DMS 273 (cell line): Measurements from ENCODE around the gene TCN2.
"Not testable (repeated sequence)": the region's sequence is repeated elsewhere in the genome, so short reads cannot be mapped to it uniquely, and the experiment has no call there.

Experiments
- DNase-seq: peaks from one replicate; lab custom pipeline; 2025; ENCODE audit not compliant: unreplicated experiment; lab: John Stamatoyannopoulos, UW

Gene TCN2

GRCh38 chr22:30643055-30643875 is 36.3 kb downstream of the TCN2 start:
- DNase-seq = no peak

DNA sequence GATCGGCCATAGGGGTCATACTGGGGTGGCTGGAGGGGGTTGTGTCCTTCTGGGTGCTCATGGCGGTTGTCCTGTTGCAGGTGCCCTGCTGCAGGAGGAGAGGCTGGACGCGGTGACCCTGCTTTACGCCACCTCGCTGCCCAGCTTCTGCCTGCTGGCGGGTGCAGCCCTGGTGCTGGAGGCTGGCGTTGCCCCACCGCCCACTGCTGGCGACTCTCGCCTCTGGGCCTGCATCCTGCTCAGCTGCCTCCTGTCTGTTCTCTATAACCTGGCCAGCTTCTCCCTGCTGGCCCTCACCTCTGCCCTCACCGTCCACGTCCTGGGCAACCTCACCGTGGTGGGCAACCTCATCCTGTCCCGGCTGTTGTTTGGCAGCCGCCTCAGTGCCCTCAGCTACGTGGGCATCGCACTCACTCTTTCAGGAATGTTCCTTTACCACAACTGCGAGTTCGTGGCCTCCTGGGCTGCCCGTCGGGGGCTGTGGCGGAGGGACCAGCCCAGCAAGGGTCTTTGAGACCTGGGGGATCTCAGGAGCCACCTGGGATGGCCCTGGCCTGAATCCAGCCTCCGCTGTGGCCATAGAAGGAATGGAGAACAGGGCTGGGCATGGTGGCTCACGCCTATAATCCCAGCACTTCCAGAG is 39.7 kb downstream of the TCN2 start:
- no peak for DNase-seq

- DNase-seq = no peak
Measured at GRCh38 chr22:30647536-30647935, 40.6 kb downstream of the TCN2 start.

GRCh38 chr22:30648825-30649224 is 41.9 kb downstream of the TCN2 start:
- no peak for DNase-seq

DNA sequence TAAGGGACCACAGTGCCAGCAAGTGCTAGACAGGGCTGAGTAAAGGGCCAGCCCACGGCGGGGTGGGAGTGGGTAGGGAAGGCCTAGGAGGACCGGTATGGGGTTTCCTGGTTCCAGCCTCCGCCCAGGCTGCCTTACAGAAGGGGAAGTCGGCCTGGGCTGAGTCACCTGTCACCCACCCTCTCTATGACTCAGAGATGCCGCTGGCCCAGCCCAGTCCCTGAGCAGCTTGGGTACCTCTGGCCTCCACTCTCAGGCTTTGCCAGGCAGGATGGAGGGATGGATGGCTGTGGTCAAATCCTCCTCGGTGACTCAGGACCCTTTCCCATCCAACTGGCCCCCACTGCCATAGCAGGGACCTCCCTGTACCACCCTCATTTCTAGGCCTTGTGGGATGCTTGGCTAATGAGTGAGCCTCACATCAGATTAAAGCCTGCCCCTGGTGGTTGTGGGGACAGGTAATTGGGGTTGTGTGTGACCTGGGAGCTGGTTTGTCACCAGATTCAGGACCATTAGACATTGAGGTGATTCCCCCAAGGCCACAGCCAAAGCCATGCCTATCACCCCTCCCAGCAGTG is 42.5 kb downstream of the TCN2 start:
- no peak for DNase-seq

DNA sequence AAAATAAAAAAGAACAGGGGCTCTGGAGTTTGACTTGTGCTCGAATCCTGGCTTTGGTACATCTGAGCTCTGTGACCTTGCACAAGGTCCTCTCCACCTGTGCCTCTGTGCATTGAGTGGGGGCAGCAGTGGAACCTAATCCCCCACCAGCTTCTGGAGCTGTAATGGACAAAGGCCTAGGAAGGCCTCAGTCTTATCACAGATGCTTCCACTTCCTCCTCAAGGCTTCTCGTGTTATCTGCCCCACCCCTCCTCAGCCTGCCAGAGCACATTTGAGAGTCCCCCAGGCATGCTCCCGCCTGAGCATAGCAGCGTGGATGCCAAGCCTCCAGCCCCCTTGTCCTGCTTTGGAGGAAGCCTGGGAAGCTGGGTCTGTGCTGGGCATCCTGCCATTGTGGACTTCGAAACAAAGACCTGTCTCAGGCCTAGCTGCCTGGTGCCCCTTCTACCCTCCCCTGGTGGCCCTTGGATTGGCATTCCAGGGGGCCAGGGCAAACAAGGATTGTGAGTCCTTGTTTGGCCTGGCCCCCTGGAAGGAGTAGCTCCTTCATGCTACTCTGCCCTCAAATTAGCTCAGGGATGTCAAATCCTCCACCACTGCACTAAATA is 43.6 kb downstream of the TCN2 start:
- DNase-seq = no peak

- DNase-seq = no peak
Measured at GRCh38 chr22:30652852-30653251, 45.9 kb downstream of the TCN2 start.

- DNase-seq = no peak
Measured at GRCh38 chr22:30654361-30654760, 47.4 kb downstream of the TCN2 start.

DNA sequence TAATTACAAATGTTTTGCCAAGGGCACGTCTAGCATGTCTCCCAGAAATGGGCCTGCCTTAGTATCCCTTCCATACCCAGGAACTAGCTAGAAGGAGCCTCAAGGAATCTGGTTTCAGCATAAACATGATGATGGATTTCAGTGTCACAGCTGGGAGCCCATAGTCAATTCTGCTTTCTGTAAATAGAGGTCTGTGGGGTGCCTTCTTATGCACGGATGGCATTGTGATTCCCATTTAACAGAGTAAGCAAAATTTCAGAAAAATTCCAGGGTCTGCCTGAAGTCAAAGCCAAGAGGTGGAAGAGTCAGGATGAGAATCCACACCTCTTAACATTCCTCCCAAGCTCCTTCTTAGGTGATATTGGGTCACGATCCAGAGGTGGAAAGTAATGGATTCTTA is 48.6 kb downstream of the TCN2 start:
- no peak for DNase-seq

- DNase-seq = no peak
Measured at GRCh38 chr22:30662040-30662439, 55.1 kb downstream of the TCN2 start.

DNA sequence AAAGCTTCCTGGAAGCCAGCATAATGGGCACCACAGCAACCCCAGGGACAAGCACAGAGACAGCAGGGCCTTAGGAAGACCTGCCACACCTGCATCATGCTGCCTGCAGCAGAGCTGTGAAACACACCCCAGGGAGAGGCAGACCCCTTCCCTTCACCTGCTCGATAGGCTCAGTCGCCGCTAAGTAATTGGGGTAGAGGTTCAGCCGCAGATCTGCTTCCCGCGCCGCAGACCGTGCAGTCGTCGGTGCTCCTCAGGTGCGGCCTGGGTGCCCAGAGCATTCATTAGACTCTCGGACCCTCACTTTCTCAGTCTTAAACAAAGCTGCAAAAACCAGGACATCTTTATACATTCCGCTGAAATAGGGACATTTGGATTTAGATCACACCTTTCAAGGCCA is 57.8 kb downstream of the TCN2 start:
- DNase-seq = no peak

GRCh38 chr22:30665266-30665665 is 58.3 kb downstream of the TCN2 start:
- DNase-seq = no peak

DNA sequence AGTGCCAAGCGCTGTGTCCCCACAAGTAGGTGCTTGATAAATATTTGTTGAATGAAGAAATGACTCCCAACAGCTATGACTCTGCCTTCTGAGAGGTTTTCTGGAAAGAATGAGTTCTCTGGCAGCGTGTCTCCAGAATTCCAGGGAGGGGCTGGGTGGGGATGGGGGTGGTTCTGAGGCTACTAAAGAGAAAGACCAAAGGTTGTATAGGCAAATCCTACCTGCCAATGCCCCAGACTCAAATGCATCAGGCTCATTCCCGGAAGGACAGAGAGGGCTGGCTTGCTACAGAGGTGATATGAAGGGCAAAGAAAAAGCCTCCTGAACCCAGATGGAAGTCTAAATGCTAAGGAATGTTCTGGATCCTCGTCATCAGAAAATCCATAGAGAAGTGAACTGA is 58.8 kb downstream of the TCN2 start:
- no peak for DNase-seq

DNA sequence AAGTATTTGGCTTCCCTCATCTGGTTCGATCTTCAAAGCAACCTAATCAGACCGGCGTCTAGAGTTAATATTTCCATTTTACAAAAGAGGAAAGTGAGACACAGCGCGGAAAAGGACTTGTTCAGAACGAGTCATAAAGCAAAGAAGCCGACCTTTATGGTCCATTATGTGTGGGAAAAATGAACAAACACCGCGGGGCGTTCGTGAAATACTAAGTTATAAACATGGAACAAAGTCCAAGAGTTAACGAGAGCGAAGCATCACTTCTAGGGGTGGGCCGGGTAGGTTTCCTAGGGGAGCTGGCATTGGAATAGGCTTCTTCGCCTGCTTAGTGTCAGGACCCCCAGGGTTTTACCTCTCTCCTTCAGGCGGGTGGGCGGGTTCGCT is 60.1 kb downstream of the TCN2 start:
- DNase-seq = no peak

- peak; percentile 94 for DNase-seq
Measured at GRCh38 chr22:30667494-30668385, 60.8 kb downstream of the TCN2 start, which contains the start of gene DUSP18. Gene DUSP18 (minus strand): TSS chr22:30667875. CDS start chr22:30664003, 3,872 bp downstream.

GRCh38 chr22:30668386-30668710 is 61.4 kb downstream of the TCN2 start:
- DNase-seq = no peak

DNA sequence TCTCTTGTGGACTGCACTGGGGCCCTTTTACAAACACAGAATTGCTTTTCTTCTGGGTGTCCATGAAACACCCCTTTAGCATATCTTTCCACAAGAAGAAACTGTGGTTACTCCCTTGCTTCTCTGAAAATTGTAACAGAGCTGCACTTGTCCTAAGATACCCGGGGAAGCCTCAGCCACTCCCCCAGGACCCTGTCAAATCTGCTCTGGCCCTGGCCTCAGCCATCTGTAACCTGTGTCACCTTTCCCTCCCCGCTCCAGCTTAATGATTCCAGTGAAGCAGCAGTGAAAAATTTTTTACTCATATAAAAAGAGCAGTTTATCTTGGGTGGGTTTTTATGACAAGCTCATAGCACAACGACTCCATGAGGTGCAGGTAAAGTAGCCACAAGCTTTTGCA is 64.1 kb downstream of the TCN2 start:
- DNase-seq = no peak

- no peak for DNase-seq
Measured at GRCh38 chr22:30673136-30673535, 66.2 kb downstream of the TCN2 start.

DNA sequence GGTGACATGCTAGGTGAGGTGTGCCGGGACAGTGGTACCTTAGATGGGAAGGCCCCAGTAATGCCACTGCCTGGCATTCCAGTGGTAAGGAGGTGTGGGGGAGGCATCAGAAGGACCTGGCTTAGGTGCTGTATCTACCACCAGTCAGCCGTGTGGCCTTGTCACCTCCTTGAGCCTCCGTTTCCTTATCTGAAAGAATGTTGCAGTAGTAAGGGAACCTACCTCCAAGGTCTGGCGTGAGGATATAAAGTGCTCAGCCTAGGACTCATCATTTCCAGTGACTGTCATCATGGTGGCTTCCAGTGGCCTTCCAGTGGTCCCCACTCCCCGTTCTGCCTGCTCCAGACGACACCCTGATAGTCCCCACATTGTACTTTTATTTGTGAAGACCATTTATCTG is 67.5 kb downstream of the TCN2 start:
- no peak for DNase-seq

DNA sequence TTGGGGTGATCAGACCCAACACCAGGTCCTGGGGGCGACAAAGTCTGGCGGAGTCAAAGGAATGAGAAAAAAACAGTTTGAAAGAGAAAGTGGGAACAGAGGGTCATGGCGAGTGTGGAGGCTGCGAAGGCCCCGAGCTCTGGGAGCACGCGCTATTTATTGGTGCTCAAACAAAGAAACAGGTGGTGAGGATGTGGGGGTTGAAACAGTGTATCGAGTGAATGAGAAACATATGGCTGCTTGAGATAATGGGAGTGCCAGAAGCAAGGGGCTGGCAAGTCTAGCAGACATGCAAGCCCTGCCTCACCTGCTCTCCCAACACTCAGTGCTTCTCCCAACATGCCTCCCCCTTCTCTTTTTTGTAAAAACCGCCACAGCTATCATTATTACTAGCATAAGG is 68.5 kb downstream of the TCN2 start:
- peak; percentile 85 for DNase-seq

DNA sequence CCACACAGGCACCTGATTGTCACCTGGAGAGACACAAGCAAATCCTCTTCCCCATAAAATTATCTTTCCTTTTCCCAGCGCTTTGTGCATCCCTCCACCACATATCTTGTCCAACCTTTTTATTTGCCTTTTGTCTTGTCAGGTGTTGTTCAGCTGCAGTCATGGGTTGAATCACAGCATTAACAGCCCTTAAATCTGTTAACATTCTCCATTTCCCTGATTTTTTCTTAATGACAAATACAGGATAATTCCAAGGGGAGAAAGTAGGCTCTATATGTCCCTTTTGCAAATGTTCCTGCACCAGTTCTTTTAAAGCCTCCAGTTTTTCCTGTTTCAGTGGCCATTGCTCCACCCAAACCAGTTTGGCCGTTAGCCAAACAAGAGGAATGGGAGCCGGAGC is 69.6 kb downstream of the TCN2 start:
- not testable (repeated sequence) for DNase-seq
